HepG2 (cell line): ENCODE data around the gene NARS2. TPM values are rescaled to one million over a fixed set of nuclear protein-coding genes. Genes with fewer than 3 reads are reported as not detected.

ENCODE experiments used
- ATAC-seq: fragments of 200-7000 bp; cut with Tn5 transposase; 3 replicates; pipeline ENCODE4 v1.9.1; 2020; ENCODE audit warnings: mild to moderate bottlenecking, moderate library complexity
- BruUV-seq: library from RNA; stranded (reverse); fragments of 400-500 nt; replicated peaks from 2 replicates; lab custom pipeline; 2021; lab: Mats Ljungman, UMichigan
- CTCF ChIA-PET: fragments of 300-600 bp; formaldehyde crosslinking; extraction: SDS; loops from one replicate; lab custom pipeline; 2021; ENCODE audit warnings: low total read pairs, inconsistent platforms, low intra/inter-chr PET ratio; lab: Yijun Ruan, JAX
- POLR2A ChIA-PET: fragments of 350-600 bp; sonication (Branson Sonifier 250); formaldehyde crosslinking; loops from one replicate; lab custom pipeline; 2020; ENCODE audit warnings: antibody characterized with exemption, inconsistent platforms; lab: Yijun Ruan, JAX
- DNase-seq: peaks from one replicate; pipeline ENCODE4 v3.0.0-alpha.2; 2015; ENCODE audit warnings: low spot score
- FAIRE-seq: peaks from 3 replicates; lab custom pipeline; 2011; peaks lifted over from hg19 to GRCh38; lab: Jason Lieb, UNC
- H2AFZ ChIP-seq: one replicate; pipeline ENCODE4 v1.6.1; 2011; ENCODE audit warnings: low read length, inconsistent platforms
- H3K27ac ChIP-seq: fragments of 300-600 bp; 3 replicates; pipeline ENCODE4 v1.8.0; 2011; ENCODE audit warnings: mixed run types, mild to moderate bottlenecking, mixed read lengths, low read length, inconsistent platforms; ENCODE audit not compliant: insufficient read depth; ENCODE audit errors: extremely low read length
- H3K27me3 ChIP-seq, 2 experiments: fragments of 200-600 bp in 1 of 2; 2 replicates in 1 of 2; 3 replicates in 1 of 2; pipeline versions ENCODE4 v1.6.0 to v1.8.0; 2011; ENCODE audit warnings: low read length in 2 of 2, mild to moderate bottlenecking in 2 of 2, moderate library complexity in 2 of 2, inconsistent platforms in 1 of 2; ENCODE audit not compliant: insufficient read depth in 2 of 2, control insufficient read depth in 1 of 2
- H3K36me3 ChIP-seq, 2 experiments: fragments of 200-600 bp in 1 of 2; replicated peaks in 1 of 2; 2 replicates in 1 of 2; 3 replicates in 1 of 2; pipeline versions ENCODE4 v1.5.1 to v1.8.0; 2011; ENCODE audit warnings: low read length in 2 of 2, inconsistent platforms in 1 of 2; ENCODE audit not compliant: insufficient read depth in 2 of 2, control insufficient read depth in 1 of 2
- H3K4me1 ChIP-seq: 2 replicates; pipeline ENCODE4 v1.5.1; 2012; ENCODE audit warnings: low read length, inconsistent platforms; ENCODE audit not compliant: insufficient read depth
- H3K4me2 ChIP-seq: 2 replicates; pipeline ENCODE4 v1.6.0; 2011; ENCODE audit warnings: low read depth, low read length, inconsistent platforms
- H3K4me3 ChIP-seq, 3 experiments: fragments of 200-600 bp in 1 of 3; sonication (generic), shearing (Covaris generic) in 1 of 3; replicated peaks in 1 of 3; 2 replicates each; pipeline ENCODE4 v1.5.1; 2011 to 2016; ENCODE audit warnings: low read length in 3 of 3, inconsistent platforms in 2 of 3, low read depth in 2 of 3, mild to moderate bottlenecking in 2 of 3, control low read depth in 1 of 3, mixed read lengths in 1 of 3; ENCODE audit not compliant: insufficient read depth in 1 of 3
- H3K79me2 ChIP-seq: one replicate; pipeline ENCODE4 v1.6.1; 2011; ENCODE audit warnings: low read length, inconsistent platforms; ENCODE audit not compliant: insufficient read depth
- H3K9ac ChIP-seq: 2 replicates; pipeline ENCODE4 v1.6.0; 2011; ENCODE audit warnings: mild to moderate bottlenecking, low read depth, low read length, inconsistent platforms; ENCODE audit not compliant: insufficient read depth
- H3K9me3 ChIP-seq: 2 replicates; pipeline ENCODE4 v1.5.1; 2012; ENCODE audit warnings: mild to moderate bottlenecking, low read length
- H4K20me1 ChIP-seq: 2 replicates; pipeline ENCODE4 v1.6.0; 2011; ENCODE audit warnings: inconsistent platforms, mild to moderate bottlenecking, low read length, moderate library complexity; ENCODE audit not compliant: insufficient read depth
- ARNT ChIP-seq: fragments of 450-650 bp; IDR thresholded peaks from 2 replicates; pipeline ENCODE4 v1.6.1; 2017
- KLF6 ChIP-seq: IDR thresholded peaks from 2 replicates; pipeline ENCODE4 v1.8.0; 2016; ENCODE audit warnings: missing biosample characterization, missing genetic modification reagents
- NCOA5 ChIP-seq: sonication (generic); formaldehyde crosslinking; IDR thresholded peaks from 2 replicates; pipeline ENCODE4 v1.4.0; 2020; ENCODE audit warnings: missing genetic modification reagents
- NFYC ChIP-seq: IDR thresholded peaks from 2 replicates; pipeline ENCODE4 v1.6.1; 2016; ENCODE audit warnings: missing genetic modification reagents, missing compliant biosample characterization
- NR2F1 ChIP-seq, 2 experiments: fragments of 450-650 bp in 1 of 2; formaldehyde crosslinking in 1 of 2; IDR thresholded peaks; 2 replicates each; pipeline versions ENCODE4 v1.5.0 to v1.6.1; 2016 to 2020; ENCODE audit warnings: mild to moderate bottlenecking in 1 of 2, missing compliant biosample characterization in 1 of 2, missing genetic modification reagents in 1 of 2, moderate library complexity in 1 of 2
- ONECUT2 ChIP-seq: sonication (generic); formaldehyde crosslinking; IDR thresholded peaks from 2 replicates; pipeline ENCODE4 v1.4.0; 2020; ENCODE audit warnings: missing genetic modification reagents
- RARG ChIP-seq: sonication (generic); formaldehyde crosslinking; IDR thresholded peaks from 2 replicates; pipeline ENCODE4 v1.4.0; 2020; ENCODE audit warnings: low read depth, mild to moderate bottlenecking, missing genetic modification reagents
- RCOR2 ChIP-seq: IDR thresholded peaks from 2 replicates; pipeline ENCODE4 v1.6.1; 2016; ENCODE audit warnings: missing biosample characterization, missing genetic modification reagents
- SMARCC2 ChIP-seq: fragments of 450-650 bp; IDR thresholded peaks from 2 replicates; pipeline ENCODE4 v1.6.1; 2017; ENCODE audit warnings: antibody characterized with exemption, mild to moderate bottlenecking
- ZFP82 ChIP-seq: sonication (generic); formaldehyde crosslinking; IDR thresholded peaks from 2 replicates; pipeline ENCODE4 v1.5.1; 2020; ENCODE audit warnings: mild to moderate bottlenecking, missing genetic modification reagents, borderline replicate concordance
- ZNF124 ChIP-seq: sonication (generic); formaldehyde crosslinking; IDR thresholded peaks from 2 replicates; pipeline ENCODE4 v1.4.0; 2020; ENCODE audit warnings: missing genetic modification reagents
- ZNF672 ChIP-seq: sonication (generic); formaldehyde crosslinking; IDR thresholded peaks from 2 replicates; pipeline ENCODE4 v1.8.1; 2022; ENCODE audit warnings: missing genetic modification reagents
- ZNF737 ChIP-seq: sonication (generic); formaldehyde crosslinking; IDR thresholded peaks from 2 replicates; pipeline ENCODE4 v1.5.0; 2020; ENCODE audit warnings: missing genetic modification reagents, mild to moderate bottlenecking, borderline replicate concordance
- ZNF75D ChIP-seq: sonication (generic); formaldehyde crosslinking; IDR thresholded peaks from 2 replicates; pipeline ENCODE4 v1.8.1; 2023; ENCODE audit warnings: missing genetic modification reagents, mild to moderate bottlenecking, borderline replicate concordance
- ZNF83 ChIP-seq: sonication (generic); formaldehyde crosslinking; IDR thresholded peaks from 2 replicates; pipeline ENCODE4 v1.4.0; 2020; ENCODE audit warnings: missing genetic modification reagents, mild to moderate bottlenecking, borderline replicate concordance
- ZNF850 ChIP-seq: sonication (generic); formaldehyde crosslinking; conservative IDR thresholded peaks from 2 replicates; pipeline ENCODE4 v1.9.0; 2021; ENCODE audit warnings: mild to moderate bottlenecking, missing genetic modification reagents
- WGBS: methylation state at CpG from one replicate; pipeline ENCODE4 v1.1.6; 2017; ENCODE audit warnings: low lambda C conversion rate; 5-methylcytosine and 5-hydroxymethylcytosine counted together
- in situ Hi-C: cut with HindIII; loops from 2 replicates; pipeline ENCODE4 v1.10.0; 2017; ENCODE audit warnings: low pct_unique_long_range_greater_than_20kb; ENCODE audit not compliant: extremely low pct_ligation_motif_present
- intact Hi-C: fragments of 100-400 bp; cut with micrococcal nuclease; formaldehyde crosslinking; loops from one replicate; pipeline ENCODE4 v1.10.0; 2022; ENCODE audit not compliant: unreplicated experiment
- polyA plus RNA-seq, 8 experiments: library from polyadenylated mRNA; depleted of rRNA in 3 of 8; stranded (reverse) in 7 of 8; unstranded in 1 of 8; fragments of >200 nt; fragmentation: Illumina TruSeq in 4 of 8; extraction: Trizol in 4 of 8; gene quantifications; 2 replicates each; pipeline versions ENCODE4 v1.2.1 to v1.2.3, GENCODE V29; 2011 to 2016; ENCODE audit warnings: low read depth in 4 of 8, missing spikeins in 1 of 8, mixed read lengths in 1 of 8; ENCODE audit not compliant: insufficient read depth in 1 of 8
- total RNA-seq, 5 experiments: library from RNA; depleted of rRNA; stranded (reverse); fragments of >200 nt; fragmentation: Illumina TruSeq; extraction: Trizol; gene quantifications; 2 replicates each; pipeline ENCODE4 v1.2.3, GENCODE V29; 2016; ENCODE audit warnings: low read depth in 1 of 5
- TF ChIP-seq, protein P1 (sequence below): sonication (generic); formaldehyde crosslinking; IDR thresholded peaks from 2 replicates; pipeline ENCODE4 v1.8.1; 2023; ENCODE audit warnings: missing genetic modification reagents, mild to moderate bottlenecking, borderline replicate concordance

Gene NARS2
- total and polyA plus RNA-seq, 2 of the 13 experiments (the other 11 are each of a cell fraction or from before 2014, with no cell fraction given) = 45.9 to 65.0 TPM

- H3K4me1 ChIP-seq = peaks cover 33% of the 10 kb centered on the region
- no peak overlapping the region for H3K4me2 ChIP-seq
- H3K27ac ChIP-seq = no peak overlapping the region
- POLR2A ChIA-PET = no interaction called here
- H3K9ac ChIP-seq = no peak overlapping the region
- FAIRE-seq = no peak
- intact Hi-C loops = loop anchor here (10.0 kb wide), 1 partner anchor 1729 kb away; no protein-coding TSS in a partner anchor
- no peak overlapping the region for H2AFZ ChIP-seq
- in situ Hi-C loops = no loop called here
- no peaks in the 10 kb centered on the region for H3K79me2 ChIP-seq
- no peak overlapping the region for H3K4me3 ChIP-seq
- CTCF ChIA-PET = no interaction called here
- no peaks in the 10 kb centered on the region for H3K36me3 ChIP-seq
- DNase-seq = no peak
- ATAC-seq = no peak
- H3K9me3 ChIP-seq = no peaks in the 10 kb centered on the region
- no TSS peak for BruUV-seq
- no peaks in the 10 kb centered on the region for H4K20me1 ChIP-seq
- no peaks in the 10 kb centered on the region for H3K27me3 ChIP-seq
- TF ChIP-seq RCOR2 (no peak), KLF6 (no peak), ARNT (no peak), ZFP82 (CRISPR knock-in tag) (no peak), SMARCC2 (no peak), ZNF737 (no peak), NR2F1 (CRISPR knock-in tag; IDR thresholded peaks at IDR 0.05) (no peak), RARG (CRISPR knock-in tag) (no peak), ZNF850 (CRISPR knock-in tag) (no peak), ZNF83 (CRISPR knock-in tag) (no peak), ZNF124 (CRISPR knock-in tag) (no peak), ONECUT2 (no peak), NCOA5 (CRISPR knock-in tag) (no peak), ZNF75D (CRISPR knock-in tag) (no peak), ZNF672 (CRISPR knock-in tag) (no peak), NFYC (CRISPR knock-in tag) (no peak)
- TF ChIP-seq, protein P1, sequence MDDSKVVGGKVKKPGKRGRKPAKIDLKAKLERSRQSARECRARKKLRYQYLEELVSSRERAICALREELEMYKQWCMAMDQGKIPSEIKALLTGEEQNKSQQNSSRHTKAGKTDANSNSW (CRISPR knock-in tag) = no peak
- 96% methylated on average over 1 of the region's 1 CpG for WGBS
Measured at GRCh38 chr11:78603792-78604191, 29.1 kb upstream of the NARS2 start.
